Nephron (organoid): Measurements from ENCODE around the gene MRPL19.
"Not testable (repeated sequence)": the region's sequence is repeated elsewhere in the genome, so short reads cannot be mapped to it uniquely, and the experiment has no call there.

Experiments
- H3K27ac Mint-ChIP-seq, 3 experiments: 2 replicates each; pipeline ENCODE4 v1.8.0; 2020; ENCODE audit warnings: mixed read lengths in 3 of 3, mild to moderate bottlenecking in 2 of 3, moderate library complexity in 1 of 3
- H3K27me3 Mint-ChIP-seq: 2 replicates; pipeline ENCODE4 v1.8.0; 2021; ENCODE audit warnings: low read depth, mild to moderate bottlenecking, moderate library complexity, mixed read lengths
- H3K36me3 Mint-ChIP-seq: 2 replicates; pipeline ENCODE4 v1.8.0; 2020; ENCODE audit warnings: low read depth, mixed read lengths
- H3K4me1 Mint-ChIP-seq: 2 replicates; pipeline ENCODE4 v1.8.0; 2020; ENCODE audit warnings: mixed read lengths
- H3K4me3 Mint-ChIP-seq, 3 experiments: 2 replicates each; pipeline ENCODE4 v1.8.0; 2020; ENCODE audit warnings: mild to moderate bottlenecking in 3 of 3, mixed read lengths in 3 of 3, moderate library complexity in 2 of 3
- H3K9me3 Mint-ChIP-seq: 2 replicates; pipeline ENCODE4 v1.8.0; 2020; ENCODE audit warnings: mixed read lengths
- TF ChIP-seq, protein P1 (sequence below), 3 experiments: fragments of 200-600 bp; sonication (generic); IDR thresholded peaks; one replicate each; pipeline ENCODE4 v1.5.0; 2021; ENCODE audit warnings: antibody characterized with exemption in 3 of 3; ENCODE audit not compliant: unreplicated experiment in 3 of 3

Gene MRPL19

DNA sequence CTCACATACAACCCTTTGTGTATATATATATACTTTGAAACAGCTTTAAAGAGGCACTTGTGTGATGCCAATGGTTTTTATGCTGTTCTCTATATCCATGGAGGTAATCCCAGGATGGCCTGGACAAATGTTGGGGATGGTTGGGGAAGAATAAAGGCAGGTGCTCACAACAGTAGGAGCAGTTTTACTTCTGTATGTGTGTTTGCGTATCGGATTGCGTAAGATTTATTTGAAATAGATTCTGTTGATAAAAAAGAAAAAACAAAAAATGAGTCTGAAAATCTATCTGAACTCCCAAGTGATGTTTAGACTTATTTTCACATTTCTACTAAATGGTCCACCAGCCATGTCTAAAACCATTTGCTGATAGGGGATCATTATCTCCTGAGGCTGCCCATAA is 29.3 kb downstream of the MRPL19 start:
- TF ChIP-seq, protein P1, sequence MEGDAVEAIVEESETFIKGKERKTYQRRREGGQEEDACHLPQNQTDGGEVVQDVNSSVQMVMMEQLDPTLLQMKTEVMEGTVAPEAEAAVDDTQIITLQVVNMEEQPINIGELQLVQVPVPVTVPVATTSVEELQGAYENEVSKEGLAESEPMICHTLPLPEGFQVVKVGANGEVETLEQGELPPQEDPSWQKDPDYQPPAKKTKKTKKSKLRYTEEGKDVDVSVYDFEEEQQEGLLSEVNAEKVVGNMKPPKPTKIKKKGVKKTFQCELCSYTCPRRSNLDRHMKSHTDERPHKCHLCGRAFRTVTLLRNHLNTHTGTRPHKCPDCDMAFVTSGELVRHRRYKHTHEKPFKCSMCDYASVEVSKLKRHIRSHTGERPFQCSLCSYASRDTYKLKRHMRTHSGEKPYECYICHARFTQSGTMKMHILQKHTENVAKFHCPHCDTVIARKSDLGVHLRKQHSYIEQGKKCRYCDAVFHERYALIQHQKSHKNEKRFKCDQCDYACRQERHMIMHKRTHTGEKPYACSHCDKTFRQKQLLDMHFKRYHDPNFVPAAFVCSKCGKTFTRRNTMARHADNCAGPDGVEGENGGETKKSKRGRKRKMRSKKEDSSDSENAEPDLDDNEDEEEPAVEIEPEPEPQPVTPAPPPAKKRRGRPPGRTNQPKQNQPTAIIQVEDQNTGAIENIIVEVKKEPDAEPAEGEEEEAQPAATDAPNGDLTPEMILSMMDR (IDR thresholded peaks at IDR 0.05; ENCODE audit: unreplicated experiment in 3 of 3), result no peak
- Mint-ChIP-seq H3K27me3 (no peaks in the 10 kb centered on the region), H3K36me3 (peaks cover 49% of the 10 kb centered on the region), H3K4me3 (no peak overlapping the region), H3K9me3 (no peaks in the 10 kb centered on the region), H3K4me1 (peaks cover 9% of the 10 kb centered on the region), H3K27ac (no peak overlapping the region)

DNA sequence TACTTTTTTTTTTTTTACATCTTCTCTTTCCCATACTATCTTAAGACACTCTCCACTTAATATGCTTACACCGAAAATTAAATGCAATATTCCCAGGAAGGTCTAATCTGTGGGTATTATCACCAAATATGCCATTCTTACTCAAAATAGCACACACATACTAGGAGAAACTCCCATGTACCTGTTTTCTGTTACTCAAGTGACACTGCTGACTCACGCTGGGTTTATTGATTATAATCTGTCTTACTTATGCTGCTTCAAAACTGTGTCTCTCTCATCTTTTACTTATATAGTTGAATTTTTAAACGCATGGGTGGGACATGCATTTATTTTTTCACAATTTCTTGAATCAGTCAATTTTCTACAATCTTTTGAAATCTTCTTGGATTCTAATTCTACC is 29.9 kb downstream of the MRPL19 start:
- Mint-ChIP-seq H3K36me3 (peaks cover 48% of the 10 kb centered on the region), H3K9me3 (no peaks in the 10 kb centered on the region), H3K4me3 (no peak overlapping the region), H3K4me1 (peaks cover 9% of the 10 kb centered on the region), H3K27me3 (no peaks in the 10 kb centered on the region), H3K27ac (no peak overlapping the region)
- TF ChIP-seq, protein P1 (IDR thresholded peaks at IDR 0.05; ENCODE audit: unreplicated experiment in 3 of 3), result no peak

DNA sequence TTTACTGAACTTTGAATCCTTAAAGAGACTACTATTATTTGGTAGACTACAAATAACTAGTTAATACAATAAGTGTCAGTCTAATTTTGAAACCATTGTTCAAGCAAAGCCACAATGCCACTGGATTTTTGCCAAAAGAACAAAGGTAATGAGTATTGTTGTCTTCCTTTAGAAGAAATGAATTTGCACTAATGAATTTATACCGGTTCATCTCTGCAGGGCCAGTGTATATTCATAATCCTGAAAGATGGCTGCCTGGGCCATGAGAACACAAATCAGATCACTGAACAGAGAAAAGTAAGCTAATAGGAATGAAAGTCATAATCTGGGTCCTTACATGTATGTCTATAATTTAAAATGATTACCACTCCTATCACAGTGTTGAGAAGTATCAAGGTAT is 33.0 kb downstream of the MRPL19 start:
- Mint-ChIP-seq H3K36me3 (peaks cover 61% of the 10 kb centered on the region), H3K4me3 (no peak overlapping the region), H3K27me3 (no peaks in the 10 kb centered on the region), H3K27ac (no peak overlapping the region), H3K9me3 (peaks cover 4% of the 10 kb centered on the region), H3K4me1 (peaks cover 9% of the 10 kb centered on the region)
- TF ChIP-seq, protein P1 (IDR thresholded peaks at IDR 0.05; ENCODE audit: unreplicated experiment in 3 of 3), result no peak

DNA sequence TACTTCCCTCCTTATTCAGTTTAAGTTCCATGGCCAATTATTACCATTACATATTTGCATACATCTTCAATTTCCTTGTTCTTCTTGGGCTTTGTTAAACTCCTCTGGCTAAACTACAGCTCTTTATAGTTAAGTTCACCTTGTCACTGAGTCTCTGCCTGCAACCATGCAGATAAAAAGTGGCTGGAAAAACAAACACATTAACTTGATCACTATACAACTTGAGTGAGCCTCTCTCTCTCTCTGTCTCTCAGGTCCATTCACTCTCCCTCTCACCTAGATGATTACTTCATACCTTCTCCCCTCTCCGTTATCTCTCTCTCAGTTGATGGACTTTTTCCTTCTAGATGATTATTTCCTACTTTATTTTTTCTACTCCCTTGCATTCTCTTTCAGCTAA is 33.8 kb downstream of the MRPL19 start:
- TF ChIP-seq, protein P1 (IDR thresholded peaks at IDR 0.05; ENCODE audit: unreplicated experiment in 3 of 3), result no peak
- Mint-ChIP-seq H3K27me3 (no peaks in the 10 kb centered on the region), H3K4me3 (no peak overlapping the region), H3K27ac (peak overlapping the region; percentile 9 to 67 (median 23)), H3K36me3 (peaks cover 69% of the 10 kb centered on the region), H3K4me1 (peaks cover 9% of the 10 kb centered on the region), H3K9me3 (peaks cover 7% of the 10 kb centered on the region)

DNA sequence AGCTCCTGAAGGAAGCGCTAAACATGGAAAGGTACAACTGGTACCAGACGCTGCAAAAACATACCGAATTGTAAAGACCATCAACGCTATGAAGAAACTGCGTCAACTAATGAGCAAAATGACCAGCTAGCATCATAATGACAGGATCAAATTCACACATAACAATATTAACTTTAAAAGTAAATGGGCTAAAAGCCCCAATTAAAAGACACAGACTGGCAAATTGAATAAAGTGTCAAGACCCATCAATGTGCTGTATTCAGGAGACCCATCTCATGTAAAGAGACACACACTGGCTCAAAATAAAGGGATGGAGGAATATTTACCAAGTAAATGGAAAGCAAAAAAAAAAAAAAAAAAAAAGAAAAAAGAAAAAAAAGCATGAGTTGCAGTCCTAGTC is 36.8 kb downstream of the MRPL19 start:
- Mint-ChIP-seq H3K9me3 (peaks cover 13% of the 10 kb centered on the region), H3K36me3 (peaks cover 73% of the 10 kb centered on the region)
- not testable (repeated sequence) for H3K27me3 Mint-ChIP-seq, H3K4me3 Mint-ChIP-seq, H3K4me1 Mint-ChIP-seq, H3K27ac Mint-ChIP-seq

DNA sequence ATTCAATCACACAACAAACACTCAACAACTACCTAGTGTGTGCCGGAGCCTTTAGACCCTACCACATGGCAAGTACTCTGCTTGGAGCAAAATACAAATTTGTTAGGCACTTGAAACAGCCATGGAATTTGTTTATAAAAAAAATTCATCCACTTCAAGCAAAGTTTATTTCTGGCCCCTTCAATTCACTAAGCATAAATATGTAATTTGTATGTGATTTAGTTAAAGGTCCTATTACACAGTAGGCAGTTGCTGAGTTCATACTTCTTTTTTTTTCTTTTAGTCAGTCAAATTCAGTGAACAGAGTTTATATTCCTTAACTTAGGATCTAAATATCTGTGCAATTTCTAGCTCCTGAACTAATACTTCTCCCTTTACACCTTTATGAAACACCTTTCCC is 41.6 kb downstream of the MRPL19 start:
- Mint-ChIP-seq H3K27ac (no peak overlapping the region), H3K9me3 (peaks cover 13% of the 10 kb centered on the region), H3K4me1 (no peaks in the 10 kb centered on the region), H3K36me3 (peaks cover 64% of the 10 kb centered on the region), H3K27me3 (no peaks in the 10 kb centered on the region), H3K4me3 (no peak overlapping the region)
- TF ChIP-seq, protein P1 (IDR thresholded peaks at IDR 0.05; ENCODE audit: unreplicated experiment in 3 of 3), result no peak
